NCI-H1694 (cell line): ENCODE data around the gene AP5M1.
"Not testable (repeated sequence)": the region's sequence is repeated elsewhere in the genome, so short reads cannot be mapped to it uniquely, and the experiment has no call there.

ENCODE experiments used
- DNase-seq: peaks from one replicate; lab custom pipeline; 2025; lab: John Stamatoyannopoulos, UW

AP5M1 gene

GRCh38 chr14:57291692-57292647 lies 23.2 kb downstream of the AP5M1 start:
- no peak for DNase-seq

GRCh38 chr14:57293866-57294837 lies 25.4 kb downstream of the AP5M1 start:
- DNase-seq, result no peak

- no peak for DNase-seq
Measured at GRCh38 chr14:57295239-57295638, 26.5 kb downstream of the AP5M1 start.

GRCh38 chr14:57297852-57298251 lies 29.1 kb downstream of the AP5M1 start:
- DNase-seq, result no peak

GRCh38 chr14:57299511-57299910 lies 30.7 kb downstream of the AP5M1 start:
- no peak for DNase-seq

GRCh38 chr14:57302883-57303282 lies 34.1 kb downstream of the AP5M1 start:
- DNase-seq, result no peak

- DNase-seq, result no peak
Measured at GRCh38 chr14:57314396-57315089, 45.8 kb downstream of the AP5M1 start.

GRCh38 chr14:57317248-57317833 lies 48.6 kb downstream of the AP5M1 start:
- DNase-seq, result peak; percentile 76

- DNase-seq, result no peak
Measured at GRCh38 chr14:57319636-57320192, 50.9 kb downstream of the AP5M1 start.

- no peak for DNase-seq
Measured at GRCh38 chr14:57323721-57324120, 55.0 kb downstream of the AP5M1 start.

- DNase-seq, result no peak
Measured at GRCh38 chr14:57326253-57326652, 57.5 kb downstream of the AP5M1 start.

- no peak for DNase-seq
Measured at GRCh38 chr14:57329833-57330232, 61.1 kb downstream of the AP5M1 start.

GRCh38 chr14:57332475-57332874 lies 63.7 kb downstream of the AP5M1 start:
- DNase-seq, result not testable (repeated sequence)

GRCh38 chr14:57333726-57334125 lies 65.0 kb downstream of the AP5M1 start:
- not testable (repeated sequence) for DNase-seq

GRCh38 chr14:57343545-57344297 lies 75.0 kb downstream of the AP5M1 start:
- DNase-seq, result not testable (repeated sequence)

- peak; percentile 71 for DNase-seq
Measured at GRCh38 chr14:57345106-57345505, 76.3 kb downstream of the AP5M1 start.

- DNase-seq, result no peak
Measured at GRCh38 chr14:57346741-57347140, 78.0 kb downstream of the AP5M1 start.
